ENCODE results near the gene ZSCAN22. TPM values are rescaled to one million over a fixed set of nuclear protein-coding genes. Genes with fewer than 3 reads are reported as not detected.
"Not testable (repeated sequence)": the region's sequence is repeated elsewhere in the genome, so short reads cannot be mapped to it uniquely, and the experiment has no call there.

Gene ZSCAN22
- total RNA-seq, 1 donor from 2014 or later = 1.3 TPM

DNA sequence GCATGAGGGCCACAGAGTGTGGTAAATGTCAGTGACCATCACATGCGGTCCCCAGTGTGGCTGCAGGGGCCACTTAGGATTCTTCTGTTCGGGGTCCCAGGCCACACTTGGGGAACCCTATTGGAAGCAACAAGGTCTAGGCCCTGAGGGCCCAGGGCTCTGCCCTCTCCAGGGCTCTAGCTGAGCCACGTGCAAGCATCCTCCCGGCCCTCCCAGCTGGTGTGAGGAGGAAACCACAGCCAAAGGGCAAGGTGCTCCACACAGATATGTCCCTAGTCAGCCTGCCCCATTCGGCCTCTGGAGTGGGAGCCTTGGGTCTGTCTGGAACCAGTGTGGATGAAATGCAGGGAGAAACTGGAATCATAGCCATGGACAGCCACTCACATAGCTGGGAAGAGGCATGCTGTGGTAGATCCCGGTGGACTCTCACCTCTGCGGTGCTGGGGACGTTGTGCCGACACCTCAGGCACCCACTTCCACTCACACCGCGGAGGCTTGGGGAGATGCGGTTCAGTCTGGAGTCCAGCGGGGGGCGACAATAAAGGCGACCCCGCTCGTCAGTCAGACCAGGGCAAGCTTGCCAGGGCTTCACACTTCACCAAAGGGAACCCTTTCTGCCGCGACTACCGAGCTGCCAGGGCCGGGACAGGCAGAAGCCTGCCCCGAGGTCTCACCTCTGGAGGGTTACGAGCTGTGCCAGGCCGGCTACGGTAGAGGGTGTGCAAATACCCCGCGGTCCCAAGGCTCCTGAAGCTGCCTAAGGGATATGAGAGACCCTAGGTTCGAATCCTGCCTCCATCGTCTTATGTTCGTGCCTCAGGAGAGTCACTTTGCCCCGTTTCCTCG lies 40.0 kb downstream of the ZSCAN22 start:
- no peak overlapping the region for H3K4me3 ChIP-seq (ENCODE audit: low read depth, low read length)
- DNase-seq (ENCODE audit: low read depth) = no peak
- TF ChIP-seq, protein P1, sequence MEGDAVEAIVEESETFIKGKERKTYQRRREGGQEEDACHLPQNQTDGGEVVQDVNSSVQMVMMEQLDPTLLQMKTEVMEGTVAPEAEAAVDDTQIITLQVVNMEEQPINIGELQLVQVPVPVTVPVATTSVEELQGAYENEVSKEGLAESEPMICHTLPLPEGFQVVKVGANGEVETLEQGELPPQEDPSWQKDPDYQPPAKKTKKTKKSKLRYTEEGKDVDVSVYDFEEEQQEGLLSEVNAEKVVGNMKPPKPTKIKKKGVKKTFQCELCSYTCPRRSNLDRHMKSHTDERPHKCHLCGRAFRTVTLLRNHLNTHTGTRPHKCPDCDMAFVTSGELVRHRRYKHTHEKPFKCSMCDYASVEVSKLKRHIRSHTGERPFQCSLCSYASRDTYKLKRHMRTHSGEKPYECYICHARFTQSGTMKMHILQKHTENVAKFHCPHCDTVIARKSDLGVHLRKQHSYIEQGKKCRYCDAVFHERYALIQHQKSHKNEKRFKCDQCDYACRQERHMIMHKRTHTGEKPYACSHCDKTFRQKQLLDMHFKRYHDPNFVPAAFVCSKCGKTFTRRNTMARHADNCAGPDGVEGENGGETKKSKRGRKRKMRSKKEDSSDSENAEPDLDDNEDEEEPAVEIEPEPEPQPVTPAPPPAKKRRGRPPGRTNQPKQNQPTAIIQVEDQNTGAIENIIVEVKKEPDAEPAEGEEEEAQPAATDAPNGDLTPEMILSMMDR (conservative IDR thresholded peaks at IDR 0.05; ENCODE audit: low read depth, low read length) = no peak

- TF ChIP-seq, protein P1 (conservative IDR thresholded peaks at IDR 0.05; ENCODE audit: low read depth, low read length) = no peak
These were observed 41.1 kb downstream of the ZSCAN22 start for GRCh38 chr19:58367698-58368454.

DNA sequence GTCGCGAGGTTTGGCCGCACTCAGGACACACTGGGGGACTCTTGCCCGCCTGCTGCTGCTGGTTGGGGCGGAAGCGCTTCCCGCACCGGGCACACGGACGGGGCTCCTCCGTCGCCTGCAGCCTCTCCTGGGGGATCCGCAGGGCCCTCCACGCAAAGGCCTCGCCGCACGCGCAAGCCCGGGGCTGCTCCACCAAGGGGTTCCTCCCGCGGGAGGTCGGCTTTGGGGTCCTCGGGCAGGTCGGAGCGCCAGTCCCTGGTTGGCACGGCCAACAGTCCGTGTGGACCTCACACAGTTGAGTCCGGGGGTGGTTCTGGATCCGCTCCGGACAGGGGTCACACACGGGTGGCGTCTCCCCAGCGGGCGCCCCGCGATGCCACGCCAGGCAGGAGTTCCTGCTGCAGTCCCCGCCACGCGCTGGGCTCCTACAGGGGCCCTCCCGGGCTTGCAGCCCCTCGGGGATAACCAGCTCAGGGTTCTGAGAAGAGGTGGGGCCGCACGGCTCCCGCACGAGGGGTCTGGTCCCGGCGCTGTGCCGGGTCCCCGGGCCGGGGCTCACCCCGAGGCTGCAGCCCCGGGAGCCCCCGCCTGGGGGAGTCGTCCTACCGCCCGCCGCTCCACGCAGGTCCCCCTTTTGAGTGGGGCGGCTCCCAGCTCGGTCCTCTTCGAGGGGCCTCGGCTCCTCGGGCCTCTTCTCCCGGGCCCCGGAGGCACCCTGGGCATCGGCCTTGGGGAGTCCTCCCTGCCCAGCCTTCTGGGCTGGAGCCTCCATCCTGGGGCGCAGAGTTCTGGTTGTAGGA lies 42.0 kb downstream of the ZSCAN22 start:
- no peak for DNase-seq (ENCODE audit: low read depth)
- no peak overlapping the region for H3K4me3 ChIP-seq (ENCODE audit: low read depth, low read length)
- TF ChIP-seq, protein P1 (conservative IDR thresholded peaks at IDR 0.05; ENCODE audit: low read depth, low read length) = no peak

More at GRCh38 chr19:58367698-58368454, 41.1 kb downstream of the ZSCAN22 start:
- DNase-seq (ENCODE audit: low read depth) = no peak
- H3K4me3 ChIP-seq (ENCODE audit: low read depth, low read length) = no peak overlapping the region

DNA sequence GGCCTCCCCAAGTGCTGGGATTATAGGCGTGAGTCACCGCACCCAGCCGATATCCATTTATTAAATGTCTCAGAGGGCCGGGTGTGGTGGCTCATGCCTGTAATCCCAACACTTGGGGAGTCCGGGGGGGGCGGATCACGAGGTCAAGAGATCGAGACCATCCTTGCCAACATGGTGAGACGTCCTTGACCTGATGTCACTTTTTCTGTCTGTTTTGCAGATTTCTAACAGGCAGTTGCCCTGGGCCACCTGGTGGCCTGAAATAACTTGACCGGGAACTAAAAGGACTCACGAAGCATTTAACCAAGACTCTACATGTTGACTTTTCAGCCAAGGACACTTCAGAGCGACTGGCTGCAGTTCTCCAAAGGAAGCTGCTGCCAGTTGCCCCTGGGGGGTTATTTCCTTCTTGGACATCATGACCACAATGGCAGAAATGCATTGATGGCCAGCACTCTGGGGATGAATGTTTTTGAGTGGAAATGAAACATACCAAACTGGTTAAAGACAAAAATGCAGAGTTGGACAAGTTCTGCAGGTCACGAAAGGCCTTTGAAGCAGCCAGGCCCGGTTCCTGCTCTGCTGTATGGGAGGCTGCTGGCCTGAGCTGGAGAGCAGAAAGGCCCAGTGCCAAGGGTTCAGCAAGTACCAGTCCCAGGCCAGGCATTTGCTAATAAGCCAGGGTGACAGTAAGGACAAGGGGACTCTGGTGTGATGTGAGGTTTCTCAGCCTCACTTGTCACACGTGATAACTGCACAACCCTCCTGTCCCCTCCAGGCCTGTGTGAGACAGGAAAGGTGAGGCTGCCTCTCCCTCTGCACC lies 45.7 kb downstream of the ZSCAN22 start:
- no peak for DNase-seq (ENCODE audit: low read depth)
- no peak overlapping the region for H3K4me3 ChIP-seq (ENCODE audit: low read depth, low read length)
- TF ChIP-seq, protein P1 (conservative IDR thresholded peaks at IDR 0.05; ENCODE audit: low read depth, low read length) = peak; percentile 36

GRCh38 chr19:58374200-58374599 lies 47.4 kb downstream of the ZSCAN22 start:
- H3K4me3 ChIP-seq (ENCODE audit: low read depth, low read length) = no peak overlapping the region
- DNase-seq (ENCODE audit: low read depth) = no peak
- TF ChIP-seq, protein P1 (conservative IDR thresholded peaks at IDR 0.05; ENCODE audit: low read depth, low read length) = no peak

DNA sequence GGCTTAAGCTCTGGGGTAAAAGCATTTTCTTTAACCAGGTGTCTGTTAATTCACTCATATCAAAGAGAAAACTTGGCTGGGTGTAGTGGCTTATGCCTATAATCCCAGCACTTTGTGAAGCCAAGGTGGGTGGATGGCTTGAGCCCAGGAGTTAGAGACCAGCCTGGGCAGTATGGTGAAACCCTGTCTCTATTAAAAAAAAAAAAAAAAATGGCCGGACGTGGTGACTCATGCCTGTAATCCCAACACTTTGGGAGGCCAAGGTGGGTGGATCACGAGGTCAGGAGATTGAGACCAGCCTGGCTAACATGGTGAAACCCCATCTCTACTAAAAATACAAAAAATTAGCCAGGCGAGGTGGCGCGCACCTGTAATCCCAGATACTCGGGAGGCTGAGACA lies 49.9 kb downstream of the ZSCAN22 start:
- DNase-seq (ENCODE audit: low read depth) = not testable (repeated sequence)

More for the DNA sequence above, 49.9 kb downstream of the ZSCAN22 start:
- not testable (repeated sequence) for H3K4me3 ChIP-seq (ENCODE audit: low read depth, low read length)
